HepG2 (cell line): ENCODE results near the gene GMFB. TPM values are rescaled to one million over a fixed set of nuclear protein-coding genes. Genes with fewer than 3 reads are reported as not detected.

Experiments used
- BCLAF1 ChIP-seq: fragments of 450-650 bp; IDR thresholded peaks from 2 replicates; pipeline ENCODE4 v1.6.1; 2017; ENCODE audit warnings: mild to moderate bottlenecking
- CENPT ChIP-seq: sonication (generic); formaldehyde crosslinking; IDR thresholded peaks from 2 replicates; pipeline ENCODE4 v1.8.0; 2022; ENCODE audit warnings: low read depth, mild to moderate bottlenecking, moderate library complexity, missing genetic modification reagents
- CHD4 ChIP-seq: fragments of 200-600 bp; sonication (generic); IDR thresholded peaks from 2 replicates; pipeline ENCODE4 v1.7.0; 2017; ENCODE audit warnings: mild to moderate bottlenecking, low read length, borderline replicate concordance
- DNMT1 ChIP-seq: sonication (generic); formaldehyde crosslinking; IDR thresholded peaks from 2 replicates; pipeline ENCODE4 v1.5.1; 2020; ENCODE audit warnings: mild to moderate bottlenecking, missing genetic modification reagents
- ESRRA ChIP-seq: sonication (generic); formaldehyde crosslinking; IDR thresholded peaks from 2 replicates; pipeline ENCODE4 v1.5.1; 2020; ENCODE audit warnings: mild to moderate bottlenecking, low read depth, missing genetic modification reagents
- FOXA3 ChIP-seq: IDR thresholded peaks from 2 replicates; pipeline ENCODE4 v1.6.1; 2016; ENCODE audit warnings: missing genetic modification reagents, missing compliant biosample characterization
- IRF2 ChIP-seq: IDR thresholded peaks from 2 replicates; pipeline ENCODE4 v1.6.1; 2018; ENCODE audit warnings: missing genetic modification reagents, missing compliant biosample characterization
- KAT7 ChIP-seq: IDR thresholded peaks from 2 replicates; pipeline ENCODE4 v1.6.1; 2018; ENCODE audit warnings: borderline replicate concordance, missing compliant biosample characterization
- NFKBIZ ChIP-seq: IDR thresholded peaks from 2 replicates; pipeline ENCODE4 v1.6.1; 2018; ENCODE audit warnings: missing genetic modification reagents, missing compliant biosample characterization
- RNF2 ChIP-seq: fragments of 450-650 bp; conservative IDR thresholded peaks from 2 replicates; pipeline ENCODE4 v1.6.1; 2016; ENCODE audit warnings: low read depth
- SNRNP70 ChIP-seq: fragments of 200-400 bp; formaldehyde crosslinking; IDR thresholded peaks from 2 replicates; pipeline ENCODE4 v1.6.1; 2017; ENCODE audit warnings: mild to moderate bottlenecking, low read depth, low read length, moderate library complexity
- SOX6 ChIP-seq, 2 experiments: fragments of 450-650 bp in 1 of 2; sonication (generic) in 1 of 2; formaldehyde crosslinking in 1 of 2; IDR thresholded peaks; 2 replicates each; pipeline versions ENCODE4 v1.4.0 to v1.6.1; 2017 to 2020; ENCODE audit warnings: antibody characterized with exemption in 1 of 2, mild to moderate bottlenecking in 1 of 2, missing genetic modification reagents in 1 of 2
- TBP ChIP-seq: sonication (generic); formaldehyde crosslinking; IDR thresholded peaks from 2 replicates; pipeline ENCODE4 v1.5.0; 2020; ENCODE audit warnings: missing genetic modification reagents
- TBX3 ChIP-seq: fragments of 450-650 bp; IDR thresholded peaks from 2 replicates; pipeline ENCODE4 v1.6.1; 2017; ENCODE audit warnings: antibody characterized with exemption, mild to moderate bottlenecking, inconsistent platforms, borderline replicate concordance
- ZNF225 ChIP-seq: sonication (generic); formaldehyde crosslinking; IDR thresholded peaks from 2 replicates; pipeline ENCODE4 v1.4.0; 2020; ENCODE audit warnings: mild to moderate bottlenecking, missing genetic modification reagents
- ZNF296 ChIP-seq: sonication (generic); formaldehyde crosslinking; conservative IDR thresholded peaks from 2 replicates; pipeline ENCODE4 v1.5.0; 2020; ENCODE audit warnings: mild to moderate bottlenecking, missing genetic modification reagents
- ZNF530 ChIP-seq: sonication (generic); formaldehyde crosslinking; IDR thresholded peaks from 2 replicates; pipeline ENCODE4 v1.5.0; 2020; ENCODE audit warnings: low read depth, mild to moderate bottlenecking, missing genetic modification reagents
- ZNF788 ChIP-seq: sonication (generic); formaldehyde crosslinking; IDR thresholded peaks from 2 replicates; pipeline ENCODE4 v1.5.0; 2020; ENCODE audit warnings: mild to moderate bottlenecking, missing genetic modification reagents, borderline replicate concordance
- ZNF878 ChIP-seq: sonication (generic); formaldehyde crosslinking; IDR thresholded peaks from 2 replicates; pipeline ENCODE4 v1.8.1; 2023; ENCODE audit warnings: mild to moderate bottlenecking, missing genetic modification reagents, moderate library complexity
- ZSCAN31 ChIP-seq: sonication (generic); formaldehyde crosslinking; IDR thresholded peaks from 2 replicates; pipeline ENCODE4 v1.5.0; 2020; ENCODE audit warnings: low read depth, mild to moderate bottlenecking, missing genetic modification reagents
- polyA plus RNA-seq, 8 experiments: library from polyadenylated mRNA; depleted of rRNA in 3 of 8; stranded (reverse) in 7 of 8; unstranded in 1 of 8; fragments of >200 nt; fragmentation: Illumina TruSeq in 4 of 8; extraction: Trizol in 4 of 8; gene quantifications; 2 replicates each; pipeline versions ENCODE4 v1.2.1 to v1.2.3, GENCODE V29; 2011 to 2016; ENCODE audit warnings: low read depth in 4 of 8, missing spikeins in 1 of 8, mixed read lengths in 1 of 8; ENCODE audit not compliant: insufficient read depth in 1 of 8
- total RNA-seq, 5 experiments: library from RNA; depleted of rRNA; stranded (reverse); fragments of >200 nt; fragmentation: Illumina TruSeq; extraction: Trizol; gene quantifications; 2 replicates each; pipeline ENCODE4 v1.2.3, GENCODE V29; 2016; ENCODE audit warnings: low read depth in 1 of 5
- TF ChIP-seq, protein P1 (sequence below): sonication (generic); formaldehyde crosslinking; IDR thresholded peaks from 2 replicates; pipeline ENCODE4 v1.4.0; 2020; ENCODE audit warnings: missing genetic modification reagents
- TF ChIP-seq, protein P2 (sequence below): sonication (generic); formaldehyde crosslinking; IDR thresholded peaks from 2 replicates; pipeline ENCODE4 v1.5.0; 2020; ENCODE audit warnings: mild to moderate bottlenecking, missing genetic modification reagents, borderline replicate concordance

Gene GMFB
- total and polyA plus RNA-seq, 2 of the 13 experiments (the other 11 are each of a cell fraction or from before 2014, with no cell fraction given): 17.3 to 68.2 TPM

GRCh38 chr14:54488646-54489317, at the start of gene GMFB (continued):
- TF ChIP-seq, protein P1, sequence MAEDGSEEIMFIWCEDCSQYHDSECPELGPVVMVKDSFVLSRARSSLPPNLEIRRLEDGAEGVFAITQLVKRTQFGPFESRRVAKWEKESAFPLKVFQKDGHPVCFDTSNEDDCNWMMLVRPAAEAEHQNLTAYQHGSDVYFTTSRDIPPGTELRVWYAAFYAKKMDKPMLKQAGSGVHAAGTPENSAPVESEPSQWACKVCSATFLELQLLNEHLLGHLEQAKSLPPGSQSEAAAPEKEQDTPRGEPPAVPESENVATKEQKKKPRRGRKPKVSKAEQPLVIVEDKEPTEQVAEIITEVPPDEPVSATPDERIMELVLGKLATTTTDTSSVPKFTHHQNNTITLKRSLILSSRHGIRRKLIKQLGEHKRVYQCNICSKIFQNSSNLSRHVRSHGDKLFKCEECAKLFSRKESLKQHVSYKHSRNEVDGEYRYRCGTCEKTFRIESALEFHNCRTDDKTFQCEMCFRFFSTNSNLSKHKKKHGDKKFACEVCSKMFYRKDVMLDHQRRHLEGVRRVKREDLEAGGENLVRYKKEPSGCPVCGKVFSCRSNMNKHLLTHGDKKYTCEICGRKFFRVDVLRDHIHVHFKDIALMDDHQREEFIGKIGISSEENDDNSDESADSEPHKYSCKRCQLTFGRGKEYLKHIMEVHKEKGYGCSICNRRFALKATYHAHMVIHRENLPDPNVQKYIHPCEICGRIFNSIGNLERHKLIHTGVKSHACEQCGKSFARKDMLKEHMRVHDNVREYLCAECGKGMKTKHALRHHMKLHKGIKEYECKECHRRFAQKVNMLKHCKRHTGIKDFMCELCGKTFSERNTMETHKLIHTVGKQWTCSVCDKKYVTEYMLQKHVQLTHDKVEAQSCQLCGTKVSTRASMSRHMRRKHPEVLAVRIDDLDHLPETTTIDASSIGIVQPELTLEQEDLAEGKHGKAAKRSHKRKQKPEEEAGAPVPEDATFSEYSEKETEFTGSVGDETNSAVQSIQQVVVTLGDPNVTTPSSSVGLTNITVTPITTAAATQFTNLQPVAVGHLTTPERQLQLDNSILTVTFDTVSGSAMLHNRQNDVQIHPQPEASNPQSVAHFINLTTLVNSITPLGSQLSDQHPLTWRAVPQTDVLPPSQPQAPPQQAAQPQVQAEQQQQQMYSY (CRISPR knock-in tag): peak; percentile 95
- TF ChIP-seq DNMT1 (CRISPR knock-in tag): no peak
- TF ChIP-seq ESRRA: no peak; the same call in 1 of the 2 replicates
- TF ChIP-seq ZNF788 (CRISPR knock-in tag): peak; percentile 75
- TF ChIP-seq TBP (CRISPR knock-in tag): no peak
- no peak; the same call in 1 of the 2 replicates for TF ChIP-seq ZSCAN31
- TF ChIP-seq FOXA3 (CRISPR knock-in tag): no peak; the same call in 1 of the 2 replicates
- no peak for TF ChIP-seq KAT7 (CRISPR knock-in tag)
- no peak for TF ChIP-seq CHD4
- TF ChIP-seq IRF2 (CRISPR knock-in tag): peak; percentile 69
- TF ChIP-seq ZNF530 (CRISPR knock-in tag): no peak
- no peak for TF ChIP-seq SNRNP70
- no peak for TF ChIP-seq RNF2
- TF ChIP-seq ZNF296 (CRISPR knock-in tag): no peak
- TF ChIP-seq BCLAF1: no peak
- TF ChIP-seq CENPT (CRISPR knock-in tag): 0 out of 2 replicates have a peak, but pooled peaks have one; percentile 39
- TF ChIP-seq, protein P2, sequence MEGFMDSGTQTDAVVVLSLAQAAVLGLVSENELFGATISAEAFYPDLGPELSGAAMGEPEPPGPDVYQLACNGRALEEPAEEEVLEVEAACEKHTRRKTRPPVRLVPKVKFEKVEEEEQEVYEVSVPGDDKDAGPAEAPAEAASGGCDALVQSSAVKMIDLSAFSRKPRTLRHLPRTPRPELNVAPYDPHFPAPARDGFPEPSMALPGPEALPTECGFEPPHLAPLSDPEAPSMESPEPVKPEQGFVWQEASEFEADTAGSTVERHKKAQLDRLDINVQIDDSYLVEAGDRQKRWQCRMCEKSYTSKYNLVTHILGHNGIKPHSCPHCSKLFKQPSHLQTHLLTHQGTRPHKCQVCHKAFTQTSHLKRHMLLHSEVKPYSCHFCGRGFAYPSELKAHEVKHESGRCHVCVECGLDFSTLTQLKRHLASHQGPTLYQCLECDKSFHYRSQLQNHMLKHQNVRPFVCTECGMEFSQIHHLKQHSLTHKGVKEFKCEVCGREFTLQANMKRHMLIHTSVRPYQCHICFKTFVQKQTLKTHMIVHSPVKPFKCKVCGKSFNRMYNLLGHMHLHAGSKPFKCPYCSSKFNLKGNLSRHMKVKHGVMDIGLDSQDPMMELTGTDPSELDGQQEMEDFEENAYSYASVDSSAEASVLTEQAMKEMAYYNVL (CRISPR knock-in tag): peak; percentile 70; the same call in 1 of the 2 replicates
- no peak for TF ChIP-seq SOX6 (IDR thresholded peaks at IDR 0.05)
- TF ChIP-seq SOX6 (CRISPR knock-in tag; IDR thresholded peaks at IDR 0.05): peak; percentile 81
- TF ChIP-seq ZNF878 (CRISPR knock-in tag): no peak
- TF ChIP-seq TBX3: 0 out of 2 replicates have a peak, but pooled peaks have one; percentile 28
- TF ChIP-seq NFKBIZ (CRISPR knock-in tag): no peak
- peak; percentile 65; the same call in 1 of the 2 replicates for TF ChIP-seq ZNF225 (CRISPR knock-in tag)
